ENCODE measurements around the gene FGGY.
"Not testable (repeated sequence)": the region's sequence is repeated elsewhere in the genome, so short reads cannot be mapped to it uniquely, and the experiment has no call there.

Gene FGGY

DNA sequence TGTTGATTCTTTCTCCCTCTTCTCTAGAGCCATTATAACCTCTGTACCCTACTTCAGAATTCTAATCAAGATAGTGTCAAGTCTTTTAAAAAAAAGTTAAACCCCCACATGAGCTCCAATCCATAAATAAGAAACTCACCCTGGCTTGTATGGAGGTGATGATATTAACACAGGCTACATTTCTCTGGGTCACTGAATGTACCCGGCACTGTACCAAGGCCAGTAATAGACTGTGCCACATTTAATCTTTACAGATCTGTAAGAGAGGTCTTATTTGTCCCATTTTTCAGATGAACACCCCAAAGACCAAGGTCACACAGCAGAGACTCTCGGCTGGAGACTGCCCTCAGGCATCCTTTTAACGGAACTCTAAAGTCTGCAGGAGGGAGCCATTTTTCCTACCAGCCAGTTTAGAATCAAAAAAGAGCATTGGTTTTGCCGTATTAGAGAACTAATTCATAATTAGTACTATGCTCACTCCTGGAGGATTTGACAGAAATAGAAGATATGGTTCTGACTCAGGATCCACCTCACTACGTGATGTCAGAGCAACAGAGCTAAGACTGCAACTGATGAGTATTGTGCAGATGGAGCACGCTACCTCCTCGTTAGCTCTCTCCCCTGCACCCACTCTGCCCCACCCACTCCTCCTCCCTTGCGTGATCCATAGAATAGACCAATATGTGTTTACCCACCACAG, 300.7 kb downstream of the FGGY start:
- DNase-seq, result no peak

DNA sequence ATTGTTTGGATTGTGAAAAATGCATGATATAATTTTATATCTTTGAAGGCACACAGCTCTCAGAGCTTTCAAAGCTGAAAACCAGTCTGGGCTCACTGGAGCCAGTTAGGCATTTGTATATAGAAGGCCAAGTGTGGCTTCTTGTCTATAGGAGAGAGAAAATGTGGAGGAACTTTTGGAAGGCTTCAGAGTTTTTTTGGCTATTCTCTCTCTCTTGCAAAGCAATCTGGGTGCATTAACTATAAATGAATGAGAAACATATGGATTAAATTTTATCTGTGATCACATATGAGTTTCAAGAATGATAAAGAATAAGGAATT, 301.2 kb downstream of the FGGY start:
- no peak for DNase-seq

DNA sequence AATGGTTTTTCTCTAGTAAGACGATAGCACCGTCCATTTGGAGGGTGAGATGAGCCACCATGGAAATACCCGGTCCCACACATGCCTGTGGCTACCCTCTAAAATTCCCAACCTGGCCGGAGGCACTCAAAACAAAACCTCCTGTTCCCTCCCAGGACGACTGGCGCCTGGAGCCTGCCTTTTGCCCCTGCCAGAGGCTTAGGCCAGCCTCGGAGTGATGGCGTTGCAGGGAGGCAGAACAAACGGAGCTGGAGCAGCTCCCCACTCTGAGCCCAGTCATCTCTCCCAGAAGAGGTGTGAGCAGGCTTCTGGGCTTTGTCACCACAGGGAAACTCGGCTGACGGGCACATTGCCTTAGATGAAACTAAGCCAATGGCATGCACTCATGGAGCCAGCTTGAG, 304.1 kb downstream of the FGGY start:
- no peak for DNase-seq

DNA sequence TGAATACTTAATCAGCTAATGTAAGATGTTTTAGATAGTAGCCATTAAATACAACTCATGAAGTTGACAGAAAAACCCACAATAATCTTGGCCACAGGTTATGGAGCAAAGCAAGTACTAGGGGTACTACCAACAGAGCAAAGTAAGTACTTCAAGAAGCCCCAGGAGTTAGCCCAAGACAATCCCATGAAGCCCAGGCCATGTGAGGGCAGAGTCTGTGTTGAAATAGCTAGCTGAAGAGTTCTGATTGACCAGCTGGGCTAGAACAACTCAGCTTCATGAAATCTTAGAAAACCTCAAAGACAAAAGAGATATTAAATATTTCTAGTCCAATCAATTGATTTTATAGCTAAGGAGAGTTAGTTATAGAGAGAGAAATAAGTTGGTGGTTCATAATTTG, 304.9 kb downstream of the FGGY start:
- DNase-seq, result no peak

DNA sequence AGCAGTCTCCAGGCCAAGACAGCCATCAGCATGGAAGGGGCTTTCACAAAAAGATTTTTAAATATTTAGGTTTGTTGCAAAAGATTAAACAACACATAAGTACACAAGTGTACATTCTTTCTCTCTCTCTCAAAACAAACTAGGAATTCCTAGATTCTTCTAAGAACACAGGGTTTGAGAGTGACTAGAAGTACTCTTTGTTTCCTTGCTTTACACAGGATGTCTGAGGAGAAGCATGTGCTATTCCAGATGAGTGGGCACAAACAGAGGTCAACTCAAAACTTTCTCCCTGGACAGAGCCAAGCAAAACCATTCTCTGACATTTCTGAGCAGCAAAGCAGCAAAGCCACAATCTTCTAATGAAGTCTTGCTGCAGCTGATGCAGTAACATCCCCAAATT, 307.3 kb downstream of the FGGY start:
- DNase-seq, result no peak

DNA sequence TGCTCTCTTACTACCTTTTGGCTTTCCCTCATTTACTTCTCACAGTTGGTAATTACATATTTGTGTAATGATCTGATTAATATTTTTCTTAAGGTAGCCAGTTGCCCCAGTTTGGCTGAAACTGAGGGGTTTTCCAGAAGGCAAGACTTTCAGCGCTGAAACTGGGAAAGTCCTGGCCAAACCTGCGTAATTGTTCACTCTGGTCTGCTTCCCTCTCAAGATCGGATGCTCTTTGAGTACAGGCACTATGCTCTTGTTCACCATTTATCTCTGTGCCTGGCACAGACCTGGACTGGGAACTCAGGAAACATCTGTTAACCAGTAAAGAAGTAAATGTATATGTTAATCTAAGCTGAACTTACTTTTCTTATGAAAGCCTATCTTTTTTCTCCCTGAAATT, 308.3 kb downstream of the FGGY start:
- DNase-seq, result no peak

DNA sequence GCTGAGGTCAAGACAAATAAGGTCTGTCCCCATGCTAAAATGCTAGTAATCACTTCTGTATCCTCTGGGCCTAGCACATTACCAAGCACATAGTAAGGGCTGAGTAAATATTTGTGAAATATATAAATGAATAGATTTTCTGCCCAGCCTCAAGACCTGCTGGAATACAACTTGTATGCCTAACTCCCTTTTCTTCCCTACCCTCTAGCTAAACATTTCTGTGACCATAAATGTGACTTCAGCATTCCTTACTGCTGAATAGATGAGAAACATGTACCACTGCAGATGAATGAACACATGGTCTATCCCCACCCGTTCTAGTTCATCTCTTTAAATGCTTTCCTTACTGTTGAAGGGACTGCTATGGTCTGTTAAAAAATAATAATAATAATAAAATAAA, 308.9 kb downstream of the FGGY start:
- no peak for DNase-seq

DNA sequence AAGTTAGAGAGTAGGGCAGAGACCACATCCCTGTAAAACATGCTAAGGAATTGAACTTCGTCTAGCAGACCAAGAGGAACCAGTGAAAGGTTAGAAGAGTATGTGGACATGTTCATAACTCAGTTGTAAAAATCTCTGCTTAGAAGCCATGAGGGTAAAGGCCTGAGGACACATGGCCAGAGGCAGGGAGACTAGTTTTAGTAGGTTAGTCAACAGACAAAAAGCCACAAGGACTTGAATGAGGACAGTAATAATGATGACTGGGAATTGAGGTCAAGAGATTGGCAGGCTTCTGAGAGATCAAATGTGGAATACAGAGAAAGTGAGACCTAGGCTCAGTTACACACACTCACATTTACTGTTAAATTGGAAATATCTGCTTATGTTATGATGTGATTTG, 312.4 kb downstream of the FGGY start:
- DNase-seq, result no peak

DNA sequence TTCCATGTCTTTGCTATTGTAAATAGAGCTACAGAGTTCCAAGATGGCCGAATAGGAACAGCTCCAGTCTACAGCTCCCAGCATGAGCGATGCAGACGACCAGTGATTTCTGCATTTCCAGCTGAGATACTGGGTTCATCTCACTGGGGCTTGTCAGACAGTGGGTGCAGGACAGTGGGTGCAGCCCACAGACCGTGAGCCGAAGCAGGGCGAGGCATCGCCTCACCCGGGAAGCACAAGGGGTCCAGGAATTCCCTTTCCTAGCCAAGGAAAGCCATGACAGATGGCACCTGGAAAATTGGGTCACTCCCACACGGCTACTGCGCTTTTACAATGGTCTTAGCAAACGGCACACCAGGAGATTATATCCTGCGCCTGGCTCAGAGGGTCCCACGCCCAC, 313.6 kb downstream of the FGGY start:
- not testable (repeated sequence) for DNase-seq

DNA sequence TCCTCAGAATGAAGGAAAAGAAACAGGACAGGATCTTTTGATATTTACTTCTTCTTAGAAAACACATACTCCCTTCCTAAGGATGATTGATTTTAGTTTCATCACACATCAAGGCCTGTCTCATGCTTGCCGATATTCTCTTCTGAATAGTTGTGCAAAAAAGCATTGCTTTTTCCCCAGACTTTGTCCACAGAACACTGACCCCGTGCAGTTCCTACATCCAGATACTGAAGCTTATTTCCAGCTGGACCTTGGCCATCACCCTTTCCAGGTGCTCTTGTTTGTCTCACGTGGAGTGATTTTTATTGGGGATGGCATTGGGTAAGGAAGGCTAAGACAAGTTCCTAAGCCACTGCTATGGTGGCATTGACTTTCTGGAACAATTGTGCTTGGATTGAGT, 320.5 kb downstream of the FGGY start:
- no peak for DNase-seq

DNA sequence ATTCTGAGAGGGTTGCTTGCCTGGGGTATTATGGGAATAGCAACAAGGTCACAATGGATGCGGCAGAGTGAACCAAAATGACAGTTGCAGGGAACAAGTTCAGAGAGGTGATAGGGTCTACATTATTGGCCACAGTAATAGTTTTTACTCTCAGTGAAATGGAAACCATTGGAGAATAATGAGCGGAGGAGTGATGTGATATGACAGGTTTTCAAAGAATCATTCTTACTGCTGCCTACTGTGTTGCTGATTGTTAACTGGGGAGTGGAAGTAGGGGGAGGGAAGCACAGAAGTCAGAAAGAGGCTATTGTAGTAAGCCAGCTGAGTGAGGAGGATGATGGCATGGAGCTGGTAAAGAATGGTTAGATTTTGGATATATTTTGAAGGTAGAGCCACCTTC, 322.7 kb downstream of the FGGY start:
- no peak for DNase-seq

DNA sequence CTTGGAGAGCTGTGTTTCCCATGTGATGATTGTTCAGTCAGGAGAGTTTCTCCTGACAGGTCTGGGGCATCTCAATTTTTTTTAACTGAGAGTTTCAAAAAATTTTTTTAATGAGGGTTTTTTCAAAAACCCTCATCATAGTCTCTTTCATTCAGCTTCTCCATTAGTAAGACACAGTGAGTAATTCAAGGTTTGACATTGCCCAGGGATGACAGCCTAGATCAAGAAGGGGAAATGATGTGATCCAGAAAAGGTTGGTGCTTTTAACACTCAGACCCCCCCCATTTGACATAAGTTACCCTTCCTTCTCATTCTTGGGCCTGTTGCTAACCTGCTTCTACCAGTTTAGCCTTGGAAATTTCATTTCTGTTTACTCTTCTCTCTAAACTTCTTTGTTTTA, 328.5 kb downstream of the FGGY start:
- DNase-seq, result no peak

DNA sequence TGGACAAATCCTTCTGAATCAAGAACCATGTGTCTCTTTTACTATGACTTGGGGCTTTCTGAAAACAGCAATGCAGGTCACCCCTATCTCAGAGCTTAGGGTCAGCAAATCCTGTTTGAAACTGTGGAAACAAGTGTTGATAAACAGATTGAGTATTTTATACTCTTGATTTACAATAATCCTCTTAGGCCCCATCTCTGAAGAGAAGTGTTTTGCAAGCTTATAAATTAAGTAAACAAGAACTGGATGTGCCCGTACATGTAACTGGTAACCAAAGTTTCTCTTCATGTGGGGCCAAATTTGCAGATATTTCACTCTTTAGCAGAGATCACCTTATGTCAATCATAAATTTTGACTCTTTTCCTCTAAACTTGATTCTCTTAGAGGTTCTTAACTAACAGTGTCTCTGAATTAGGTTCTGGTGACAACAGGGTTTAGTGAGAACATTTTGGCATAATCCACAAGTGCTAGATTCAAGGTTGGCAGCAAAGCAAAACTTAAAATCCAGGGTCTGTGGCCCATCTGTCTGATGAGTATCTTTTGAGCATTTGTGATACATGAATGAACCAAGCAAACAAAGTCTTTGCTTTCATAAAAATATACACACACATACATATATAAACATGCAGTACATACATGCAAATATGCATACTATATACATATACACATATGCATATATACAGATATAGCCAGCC, 334.8 kb downstream of the FGGY start:
- no peak for DNase-seq

DNA sequence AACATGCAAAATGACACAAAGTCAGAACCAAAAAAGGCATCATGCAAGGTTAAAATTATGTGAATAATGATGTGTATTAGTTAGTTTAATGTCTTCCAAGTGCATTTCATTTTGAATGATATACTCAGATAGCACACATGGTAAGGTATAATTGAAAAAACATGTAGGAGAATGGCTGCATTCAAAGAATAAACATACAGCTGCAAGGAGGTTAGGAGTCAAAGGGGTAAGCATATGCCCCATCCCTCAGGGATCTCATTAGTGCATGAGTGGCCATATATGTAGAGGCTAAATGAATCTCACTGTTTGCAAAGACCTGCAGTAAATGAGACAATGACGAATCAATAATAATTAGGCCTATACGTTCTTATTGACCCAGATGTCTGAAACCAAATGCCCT, 338.2 kb downstream of the FGGY start:
- no peak for DNase-seq

DNA sequence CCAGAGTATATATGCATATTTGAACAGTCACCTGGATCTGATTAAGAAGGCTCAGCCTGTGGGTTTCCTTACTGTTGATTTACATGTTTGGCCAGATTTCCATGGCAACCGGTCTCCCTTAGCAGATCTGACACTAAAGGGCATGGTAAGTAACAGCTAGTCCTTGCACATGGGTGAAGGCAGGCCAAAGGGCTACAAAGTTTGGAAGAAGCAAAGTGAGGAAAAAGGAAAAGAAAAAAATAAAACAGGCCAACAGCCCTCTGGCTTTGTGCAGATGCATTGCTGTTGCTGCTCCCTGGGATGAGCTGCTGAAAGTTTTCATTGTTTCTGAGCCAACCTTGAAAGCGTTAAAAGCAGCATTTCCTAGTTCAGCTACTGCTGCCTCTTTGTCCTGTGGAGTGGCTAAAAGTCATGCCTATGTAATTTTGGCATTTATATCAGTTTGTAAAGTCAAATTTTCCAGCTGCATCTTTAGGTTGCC, 341.4 kb downstream of the FGGY start:
- no peak for DNase-seq

DNA sequence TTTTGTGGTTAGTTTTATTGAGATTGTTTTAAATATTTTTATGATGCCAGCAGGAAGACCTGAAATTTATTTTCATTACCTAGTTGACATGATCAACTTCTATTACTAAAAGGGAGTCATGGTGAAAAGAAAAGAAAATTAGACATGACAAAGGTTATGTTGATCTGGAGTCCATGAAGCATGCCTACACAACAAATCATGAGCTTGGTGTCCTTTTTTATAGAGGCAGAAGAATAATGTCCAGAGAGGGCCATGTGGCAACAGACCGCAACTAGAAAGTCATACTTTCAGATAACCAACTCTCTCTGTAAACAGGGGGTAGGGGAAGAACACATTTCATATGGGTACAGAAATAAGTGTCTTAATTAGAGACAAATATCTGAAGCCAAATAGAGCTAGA, 342.4 kb downstream of the FGGY start:
- no peak for DNase-seq

DNA sequence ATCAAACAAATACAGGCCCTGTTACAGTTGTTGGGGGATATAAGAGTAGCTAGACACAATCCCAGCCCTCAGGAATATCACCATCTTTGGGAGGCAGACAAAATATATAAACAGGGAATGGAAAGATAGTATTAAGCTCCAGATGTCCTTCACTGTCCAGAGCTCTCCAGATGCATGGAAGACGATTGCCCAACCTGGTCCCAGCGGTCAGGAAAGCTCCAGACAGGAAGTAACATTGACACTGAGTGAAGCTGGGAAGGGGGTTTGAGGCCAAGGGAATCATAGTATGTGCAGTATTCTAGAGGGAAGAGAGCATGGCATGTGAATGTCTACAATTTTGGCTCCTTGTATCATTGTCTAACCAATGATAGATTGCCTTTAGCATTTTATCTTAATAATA, 344.0 kb downstream of the FGGY start:
- no peak for DNase-seq

DNA sequence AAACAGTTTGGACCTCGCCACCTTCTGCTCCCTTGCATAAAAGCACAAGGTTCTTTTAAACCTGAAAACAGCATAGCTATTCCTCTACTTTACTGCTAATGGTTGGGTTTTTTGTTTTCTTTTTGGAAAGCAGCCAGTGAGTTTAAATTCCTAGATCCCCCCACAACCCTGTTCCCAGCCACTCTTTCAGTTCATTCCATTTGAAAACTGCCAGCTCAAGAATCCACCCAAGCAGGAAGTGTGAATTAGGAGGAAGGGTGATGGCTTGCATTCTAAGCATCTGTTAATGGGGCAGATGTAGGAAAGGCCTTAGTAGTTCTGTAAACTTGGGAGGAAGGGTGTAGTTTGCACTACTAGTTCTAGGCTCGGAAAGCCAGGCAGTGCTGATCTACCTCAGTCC, 344.9 kb downstream of the FGGY start:
- DNase-seq, result no peak

DNA sequence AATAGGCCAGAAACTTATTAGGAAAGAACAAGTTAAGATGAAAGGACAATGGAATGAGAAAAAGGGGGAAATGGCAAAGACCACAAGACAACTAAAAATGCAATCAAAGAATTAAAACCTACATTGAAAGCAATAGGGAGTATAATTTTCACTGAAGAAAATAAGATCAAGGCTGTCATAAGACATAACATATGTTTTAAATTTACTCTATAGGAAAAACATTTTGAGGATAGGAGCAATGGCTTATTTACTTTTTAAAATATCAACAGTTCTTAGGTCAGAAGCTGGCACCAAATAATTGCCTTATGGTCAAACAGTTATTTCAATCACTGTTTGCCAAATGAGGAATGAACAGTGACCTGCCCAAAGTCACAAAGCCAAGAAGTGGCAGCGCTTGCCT, 346.6 kb downstream of the FGGY start:
- DNase-seq, result no peak

DNA sequence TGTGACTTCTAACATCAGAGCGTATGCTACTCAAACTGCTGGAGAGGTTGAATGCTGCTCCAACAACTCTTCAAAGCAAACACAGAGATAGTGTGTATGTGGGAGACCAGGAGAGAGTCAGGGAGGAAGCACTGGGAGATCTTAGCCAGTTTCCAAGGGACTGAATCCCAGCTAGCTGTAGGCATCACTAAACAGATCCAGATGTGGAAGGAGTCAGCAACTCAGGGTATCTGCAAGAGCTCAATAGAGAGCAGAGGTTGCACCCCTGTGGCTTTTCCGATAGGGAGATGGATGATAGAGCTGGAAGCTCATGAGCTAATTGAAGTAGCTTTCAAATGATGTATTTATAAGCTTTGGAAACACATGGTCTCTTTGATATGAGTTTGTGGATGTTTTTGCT, 349.0 kb downstream of the FGGY start:
- DNase-seq, result no peak

DNA sequence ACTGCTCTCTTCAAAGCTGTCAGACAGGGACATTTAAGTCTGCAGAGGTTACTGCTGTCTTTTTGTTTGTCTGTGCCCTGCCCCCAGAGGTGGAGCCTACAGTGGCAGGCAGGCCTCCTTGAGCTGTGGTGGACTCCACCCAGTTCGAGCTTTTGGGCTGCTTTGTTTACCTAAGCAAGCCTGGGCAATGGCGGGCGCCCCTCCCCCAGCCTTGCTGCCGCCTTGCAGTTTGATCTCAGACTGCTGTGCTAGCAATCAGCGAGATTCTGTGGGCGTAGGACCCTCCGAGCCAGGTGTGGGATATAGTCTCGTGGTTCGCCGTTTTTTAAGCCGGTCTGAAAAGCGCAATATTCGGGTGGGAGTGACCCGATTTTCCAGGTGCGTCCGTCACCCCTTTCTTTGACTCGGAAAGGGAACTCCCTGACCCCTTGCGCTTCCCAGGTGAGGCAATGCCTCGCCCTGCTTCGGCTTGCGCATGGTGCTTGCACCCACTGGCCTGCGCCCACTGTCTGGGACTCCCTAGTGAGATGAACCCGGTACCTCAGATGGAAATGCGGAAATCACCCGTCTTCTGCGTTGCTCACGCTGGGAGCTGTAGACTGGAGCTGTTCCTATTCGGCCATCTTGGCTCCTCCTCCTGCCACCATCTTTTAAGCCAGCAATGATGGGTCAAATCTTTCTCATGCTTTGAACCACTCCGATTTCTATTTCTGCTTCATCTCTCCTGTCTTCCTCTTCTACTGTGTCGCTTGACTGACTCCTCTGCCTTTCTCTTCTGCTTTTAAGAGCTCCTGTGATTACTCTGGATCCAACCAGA, 356.5 kb downstream of the FGGY start:
- DNase-seq, result not testable (repeated sequence)

DNA sequence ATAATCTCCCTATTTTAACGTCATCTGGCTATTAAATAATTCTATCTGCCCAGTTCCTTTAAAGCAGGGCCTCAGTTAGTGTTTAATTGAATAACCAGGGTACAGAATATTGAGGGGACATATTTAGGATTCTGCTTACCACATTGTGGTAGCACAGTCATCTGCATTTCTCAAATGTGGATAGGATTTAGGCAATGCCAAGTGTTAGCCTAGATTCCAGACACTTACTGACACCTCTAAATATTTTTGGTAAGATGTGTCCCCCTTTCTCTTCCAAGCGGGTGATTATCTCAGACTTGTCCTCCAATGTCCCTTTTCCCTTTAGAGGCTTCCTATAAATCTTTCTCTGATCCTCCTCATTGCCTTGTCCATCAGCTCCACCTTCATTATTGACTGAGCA, 357.1 kb downstream of the FGGY start:
- DNase-seq, result no peak

DNA sequence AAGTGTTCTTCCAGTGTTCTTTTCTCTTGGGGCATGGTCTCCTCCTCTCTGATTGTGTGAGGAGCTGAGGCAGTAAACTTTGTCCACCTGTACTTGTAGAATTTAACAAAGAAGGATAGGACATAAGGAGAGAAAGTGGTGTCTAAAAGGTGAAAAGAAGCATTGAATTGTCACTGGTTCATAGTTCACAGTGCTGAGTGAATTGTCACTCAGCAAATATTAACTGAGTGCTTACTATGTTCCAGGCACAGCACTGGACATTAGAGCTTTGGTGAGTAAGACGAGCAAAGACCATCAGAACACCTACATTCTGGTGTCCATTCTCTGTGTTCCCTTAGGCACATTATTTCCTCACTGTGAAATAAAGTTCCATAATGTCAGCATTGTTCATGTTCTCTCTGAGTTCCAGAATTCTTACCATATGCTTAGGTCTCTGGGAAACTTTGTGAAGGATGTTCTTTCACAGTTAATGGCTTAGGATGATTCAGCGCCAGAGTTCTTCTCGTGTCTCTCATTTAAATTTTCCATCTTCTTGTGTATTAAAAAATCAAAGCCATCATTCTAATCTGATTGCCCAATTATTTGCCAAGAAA, 361.1 kb downstream of the FGGY start:
- DNase-seq, result no peak

DNA sequence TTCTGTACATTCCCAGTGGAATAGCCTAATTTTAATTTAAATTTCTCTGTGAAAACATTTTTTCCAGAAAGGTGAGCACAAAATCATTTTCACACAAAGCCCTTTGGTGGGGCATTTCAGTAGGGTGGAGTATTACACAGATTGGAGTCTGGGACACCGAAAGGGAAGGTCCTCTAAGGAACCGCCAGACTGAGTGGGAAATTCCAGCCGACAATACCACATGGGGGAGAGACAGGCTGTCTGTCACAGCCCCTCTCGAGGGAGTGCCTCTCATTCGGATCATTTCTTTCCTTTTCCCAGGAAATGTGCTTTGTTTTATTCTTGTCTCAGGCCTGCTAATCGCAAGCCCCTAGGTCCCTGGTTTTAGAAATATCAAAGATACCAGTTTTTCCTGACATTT, 367.3 kb downstream of the FGGY start:
- DNase-seq, result no peak

Data from T-helper 9 cell (primary cell).